ENCODE results near the gene IZUMO4.
A peak's percentile ranks its signal among the peaks of the same experiment; 100 is the strongest.

Gene IZUMO4

GRCh38 chr19:2109046-2109864, 12.5 kb downstream of the IZUMO4 start:
- Mint-ChIP-seq H3K27me3 (no peaks in the 10 kb centered on the region), H3K4me3 (no peak overlapping the region), H3K4me1 (peaks cover 18% of the 10 kb centered on the region), H3K9me3 (peaks cover 2 to 6% of the 10 kb centered on the region in 2 donors), H3K27ac (no peak overlapping the region)
- ATAC-seq (no peak), DNase-seq (no peak)

GRCh38 chr19:2110822-2111221, 14.1 kb downstream of the IZUMO4 start:
- DNase-seq (no peak), ATAC-seq (no peak)
- Mint-ChIP-seq H3K9me3 (peaks cover 0 to 6% of the 10 kb centered on the region in 2 donors), H3K4me1 (peaks cover 26% of the 10 kb centered on the region), H3K27ac (no peak overlapping the region), H3K27me3 (no peaks in the 10 kb centered on the region), H3K4me3 (no peak overlapping the region)

DNA sequence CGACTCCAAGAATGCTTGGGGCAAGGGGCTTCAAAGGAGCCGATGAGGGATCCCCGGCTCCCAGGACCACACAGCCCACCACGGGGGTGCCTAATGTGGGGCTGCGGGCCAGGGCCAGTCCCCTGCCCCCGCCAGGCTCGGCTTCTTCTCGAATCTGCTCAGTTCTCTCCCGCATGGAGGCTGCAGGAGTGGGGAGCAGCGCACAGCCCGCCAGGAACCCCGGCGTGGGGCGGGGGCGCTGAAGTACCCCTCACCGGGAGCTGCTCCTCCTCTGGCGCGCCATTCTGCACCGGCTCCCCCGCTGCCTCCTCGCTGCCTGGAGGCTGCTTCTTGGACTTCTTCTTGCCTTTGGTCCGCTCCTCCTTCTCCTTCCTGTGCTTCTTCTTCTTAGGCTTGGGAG, 14.7 kb downstream of the IZUMO4 start:
- Mint-ChIP-seq H3K4me1 (peaks cover 26% of the 10 kb centered on the region), H3K27me3 (no peaks in the 10 kb centered on the region), H3K9me3 (peaks cover 0 to 5% of the 10 kb centered on the region in 2 donors), H3K4me3 (no peak overlapping the region), H3K27ac (peak overlapping the region in 1 of 2 donors; percentile 42)
- ATAC-seq (no peak), DNase-seq (no peak)

DNA sequence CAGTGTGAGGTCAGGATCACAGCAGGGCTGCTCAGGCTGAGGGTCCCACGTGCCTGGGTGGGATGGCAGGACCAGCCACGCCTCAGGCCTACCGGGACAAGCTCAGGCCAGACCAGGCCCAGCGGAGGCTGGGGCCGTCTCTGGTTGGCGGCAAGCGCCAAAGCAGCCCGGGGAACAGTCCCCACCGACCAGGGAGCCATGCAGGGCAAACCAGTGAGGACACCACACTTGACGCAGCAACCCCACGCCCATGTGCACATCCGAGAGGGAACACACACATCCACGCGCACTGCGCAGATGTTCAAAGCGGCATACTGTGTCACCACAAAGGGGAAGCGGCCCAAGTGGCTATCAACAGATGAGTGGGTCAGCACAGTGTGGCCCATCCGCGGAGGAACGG, 15.2 kb downstream of the IZUMO4 start:
- Mint-ChIP-seq H3K9me3 (peaks cover 0 to under 1% of the 10 kb centered on the region in 2 donors), H3K27me3 (no peaks in the 10 kb centered on the region), H3K4me3 (no peak overlapping the region), H3K27ac (peak overlapping the region in 1 of 2 donors; percentile 34), H3K4me1 (peaks cover 26% of the 10 kb centered on the region)
- ATAC-seq (no peak), DNase-seq (no peak)

DNA sequence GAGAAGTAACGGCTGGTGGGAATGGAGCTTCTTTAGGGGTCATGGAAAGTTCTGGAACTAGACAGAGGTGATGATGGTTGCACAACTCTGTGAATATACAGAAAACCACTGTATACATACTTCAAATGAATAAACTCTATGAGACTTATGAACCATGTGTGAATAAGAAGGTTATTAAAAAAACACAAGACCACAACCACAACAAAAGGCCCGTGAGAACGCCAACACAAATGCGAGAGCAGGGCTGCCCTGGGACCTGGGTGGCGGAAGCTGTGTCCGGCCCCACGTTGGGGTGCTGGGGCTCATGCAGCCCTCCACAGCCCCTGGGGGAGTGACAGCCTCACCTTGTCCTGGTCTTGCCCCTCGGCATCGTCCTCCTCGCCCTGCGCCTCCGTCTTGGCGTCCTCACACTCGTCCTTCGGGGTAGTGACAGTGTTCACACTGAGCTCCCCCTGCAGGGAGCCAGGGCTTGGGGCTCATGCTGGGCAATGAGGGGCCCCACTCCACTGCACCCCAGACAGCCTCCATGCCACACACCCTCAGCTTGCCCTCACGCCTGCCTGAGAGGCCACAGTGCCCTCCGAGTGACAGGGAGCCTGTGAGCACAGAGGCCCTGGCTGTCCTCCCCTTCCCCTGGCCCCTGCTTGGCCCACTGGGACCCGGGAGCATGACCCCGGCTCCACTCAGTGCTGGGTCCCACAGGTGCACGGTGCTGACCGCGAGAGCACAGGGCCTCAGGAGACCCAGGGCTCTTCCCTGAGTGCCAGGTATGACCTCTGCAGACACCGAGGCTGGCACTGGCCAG, 16.0 kb downstream of the IZUMO4 start:
- H3K4me3 Mint-ChIP-seq, result no peak overlapping the region
- peak; percentile 27 for ATAC-seq

GRCh38 chr19:2113439-2114211, 16.9 kb downstream of the IZUMO4 start:
- no peak overlapping the region for H3K4me3 Mint-ChIP-seq

More for the DNA sequence above, 16.0 kb downstream of the IZUMO4 start:
- Mint-ChIP-seq H3K27me3 (no peaks in the 10 kb centered on the region), H3K4me1 (peaks cover 26% of the 10 kb centered on the region), H3K9me3 (no peaks in the 10 kb centered on the region), H3K27ac (peak overlapping the region in 1 of 2 donors; percentile 68)
- DNase-seq, result no peak

DNA sequence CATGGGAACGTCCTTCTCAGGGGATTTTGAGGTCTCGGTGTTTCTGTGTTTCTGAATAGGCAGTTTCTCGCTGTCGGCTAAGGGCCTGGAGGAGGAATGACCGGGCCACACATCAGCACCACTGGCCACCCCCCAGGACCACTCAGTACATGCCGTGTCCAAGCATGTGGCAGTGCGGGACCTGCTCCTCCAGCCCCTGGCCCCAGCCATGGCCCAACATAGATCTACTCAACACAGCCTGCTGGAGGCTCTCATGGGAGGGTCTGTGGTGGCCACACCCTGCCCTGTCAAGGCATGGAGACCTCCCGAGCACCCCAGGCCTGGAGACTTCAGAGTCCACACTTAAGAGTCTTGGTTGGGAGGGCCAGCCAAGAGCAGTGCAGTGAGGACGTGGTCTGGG, 17.5 kb downstream of the IZUMO4 start:
- ATAC-seq, result no peak
- no peak for DNase-seq
- peak overlapping the region in 1 of 2 donors; percentile 1 for H3K27ac Mint-ChIP-seq
- H3K4me1 Mint-ChIP-seq, result peaks cover 26% of the 10 kb centered on the region
- H3K9me3 Mint-ChIP-seq, result no peaks in the 10 kb centered on the region
- no peaks in the 10 kb centered on the region for H3K27me3 Mint-ChIP-seq
- H3K4me3 Mint-ChIP-seq, result no peak overlapping the region

More at GRCh38 chr19:2113439-2114211, 16.9 kb downstream of the IZUMO4 start:
- peaks cover 26% of the 10 kb centered on the region for H3K4me1 Mint-ChIP-seq
- ATAC-seq (no peak), DNase-seq (no peak)
- H3K27ac Mint-ChIP-seq, result no peak overlapping the region
- no peaks in the 10 kb centered on the region for H3K27me3 Mint-ChIP-seq
- no peaks in the 10 kb centered on the region for H3K9me3 Mint-ChIP-seq

- Mint-ChIP-seq H3K27ac (peak overlapping the region in 1 of 2 donors; percentile 63), H3K4me3 (no peak overlapping the region), H3K27me3 (no peaks in the 10 kb centered on the region), H3K4me1 (peaks cover 26% of the 10 kb centered on the region), H3K9me3 (no peaks in the 10 kb centered on the region)
- no peak for DNase-seq
- no peak for ATAC-seq
Measured at GRCh38 chr19:2114821-2115220, 18.1 kb downstream of the IZUMO4 start.

- H3K9me3 Mint-ChIP-seq, result no peaks in the 10 kb centered on the region
- H3K27me3 Mint-ChIP-seq, result no peaks in the 10 kb centered on the region
- no peak for DNase-seq
- H3K4me1 Mint-ChIP-seq, result peaks cover 26% of the 10 kb centered on the region
- peak overlapping the region in 1 of 2 donors; percentile 63 for H3K27ac Mint-ChIP-seq
- no peak overlapping the region for H3K4me3 Mint-ChIP-seq
- no peak for ATAC-seq
Measured at GRCh38 chr19:2115324-2115723, 18.6 kb downstream of the IZUMO4 start.

- Mint-ChIP-seq H3K4me3 (no peak overlapping the region), H3K27me3 (no peaks in the 10 kb centered on the region), H3K27ac (peak overlapping the region in 1 of 2 donors; percentile 82), H3K9me3 (no peaks in the 10 kb centered on the region), H3K4me1 (peaks cover 26% of the 10 kb centered on the region)
- no peak for DNase-seq
- no peak for ATAC-seq
Measured at GRCh38 chr19:2115911-2116426, 19.3 kb downstream of the IZUMO4 start.

- DNase-seq (no peak), ATAC-seq (no peak)
- Mint-ChIP-seq H3K4me3 (no peak overlapping the region), H3K27ac (peak overlapping the region in 1 of 2 donors; percentile 60), H3K9me3 (no peaks in the 10 kb centered on the region), H3K27me3 (no peaks in the 10 kb centered on the region), H3K4me1 (peaks cover 26% of the 10 kb centered on the region)
Measured at GRCh38 chr19:2116507-2116906, 19.8 kb downstream of the IZUMO4 start.

DNA sequence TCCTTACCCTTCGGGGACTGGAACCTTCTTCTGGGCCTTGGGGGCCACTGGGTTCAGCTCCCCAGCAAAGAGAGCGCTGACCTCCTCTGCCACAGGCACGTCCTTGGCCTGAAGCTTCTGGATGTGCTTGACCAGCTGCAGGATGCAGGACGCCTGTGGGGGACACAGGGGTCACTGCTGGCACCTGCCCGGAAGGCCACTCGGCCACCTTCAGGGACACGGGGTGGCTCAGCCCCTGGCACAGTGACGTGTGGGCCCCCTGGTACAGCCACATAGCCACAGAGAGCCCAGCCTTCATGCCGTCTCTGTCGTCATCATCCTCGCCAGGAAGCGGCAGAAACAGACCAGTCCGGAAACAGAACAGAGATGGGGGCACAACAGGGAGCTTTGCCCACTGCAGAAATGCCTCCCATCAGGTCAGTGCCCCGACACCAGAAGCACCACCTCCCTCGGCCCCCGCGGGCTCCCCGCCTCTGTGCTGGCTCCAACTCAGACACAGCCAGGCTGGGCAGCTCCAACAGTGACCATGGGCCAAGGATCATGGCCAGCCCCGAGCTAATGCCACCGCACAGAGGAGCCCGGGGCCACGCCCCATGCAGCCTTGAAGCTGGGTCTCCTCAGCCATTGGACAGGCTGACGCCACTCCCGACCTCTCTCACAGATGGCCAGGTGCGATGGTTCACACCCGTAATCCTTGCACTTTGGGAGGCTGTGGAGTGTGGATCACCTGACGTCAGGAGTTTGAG, 20.7 kb downstream of the IZUMO4 start:
- Mint-ChIP-seq H3K4me3 (no peak overlapping the region), H3K4me1 (peaks cover 22% of the 10 kb centered on the region), H3K27me3 (no peaks in the 10 kb centered on the region), H3K27ac (no peak overlapping the region), H3K9me3 (no peaks in the 10 kb centered on the region)
- no peak for ATAC-seq
- DNase-seq, result no peak

DNA sequence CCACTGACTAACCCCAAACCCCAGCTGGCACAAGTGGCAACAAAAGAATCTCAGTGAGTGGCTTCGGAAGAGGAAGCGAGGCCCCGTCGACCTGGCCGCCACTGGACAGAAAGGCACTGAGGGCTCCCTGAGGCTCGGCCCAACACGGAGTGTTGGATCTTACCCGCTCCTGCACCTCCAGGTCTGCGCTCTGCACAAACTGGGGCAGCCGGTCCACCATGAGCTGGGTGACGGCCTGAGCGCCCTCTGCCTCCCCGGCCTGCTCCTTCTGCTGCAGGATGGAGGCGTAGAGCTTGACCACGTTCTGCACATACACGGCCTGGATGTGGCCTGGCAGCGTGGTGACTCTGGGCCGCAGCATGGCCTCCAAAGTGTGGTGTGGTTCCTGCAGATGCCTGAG, 21.7 kb downstream of the IZUMO4 start:
- Mint-ChIP-seq H3K9me3 (no peaks in the 10 kb centered on the region), H3K27me3 (no peaks in the 10 kb centered on the region)

DNA sequence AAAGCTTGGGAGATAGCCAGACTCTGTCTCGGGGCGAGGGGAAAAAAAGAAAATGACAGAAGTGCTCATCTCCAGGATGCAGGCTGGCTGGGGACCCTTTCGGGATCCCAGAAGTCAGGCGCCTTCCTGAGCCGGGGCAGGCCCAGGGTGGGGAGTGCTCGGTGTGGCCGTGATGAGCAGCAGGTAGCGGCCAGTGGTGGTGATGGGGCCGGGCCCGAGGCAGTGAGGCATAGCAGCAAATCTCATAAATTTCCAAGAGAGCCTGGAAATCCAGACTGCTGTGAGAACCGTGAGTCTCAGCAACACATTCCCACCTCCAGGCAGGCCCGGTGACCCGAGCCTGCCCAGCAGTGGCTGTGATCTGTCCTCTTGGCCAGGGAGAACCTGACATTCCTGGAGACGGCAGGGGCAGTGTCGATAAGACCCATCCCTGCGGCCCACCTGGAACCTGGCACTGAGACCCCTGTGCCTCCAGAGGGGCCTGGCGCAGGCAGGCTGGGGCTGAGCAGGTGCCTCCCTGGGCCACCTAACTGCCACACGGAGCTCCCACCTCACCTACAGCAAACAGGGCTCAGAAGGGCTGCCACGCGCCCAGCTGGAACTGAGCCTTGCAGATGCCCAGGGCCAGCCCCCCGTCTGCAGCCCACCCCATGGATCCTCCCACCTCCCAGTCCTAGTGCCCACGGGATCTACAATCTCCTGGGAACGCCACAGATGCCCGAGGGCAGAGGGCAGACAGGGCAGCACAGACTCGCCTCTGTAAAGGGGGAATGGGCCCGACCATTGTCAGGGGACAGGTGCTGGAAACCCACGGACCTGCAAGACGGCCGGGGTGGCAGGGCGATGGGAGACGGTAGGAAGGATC, 23.4 kb downstream of the IZUMO4 start:
- ATAC-seq, result no peak
- peaks cover 3% of the 10 kb centered on the region for H3K4me1 Mint-ChIP-seq
- DNase-seq, result no peak
- H3K4me3 Mint-ChIP-seq, result no peak overlapping the region
- H3K27ac Mint-ChIP-seq, result no peak overlapping the region
- no peaks in the 10 kb centered on the region for H3K9me3 Mint-ChIP-seq
- no peaks in the 10 kb centered on the region for H3K27me3 Mint-ChIP-seq

More for the DNA sequence above, 21.7 kb downstream of the IZUMO4 start:
- ATAC-seq, result no peak
- H3K4me3 Mint-ChIP-seq, result no peak overlapping the region
- H3K27ac Mint-ChIP-seq, result no peak overlapping the region
- no peak for DNase-seq
- peaks cover 14% of the 10 kb centered on the region for H3K4me1 Mint-ChIP-seq
